OCI-LY7 (cell line): ENCODE results near the gene GNB1. TPM values are rescaled to one million over a fixed set of nuclear protein-coding genes. Genes with fewer than 3 reads are reported as not detected.

Experiments
- BruUV-seq: library from RNA; stranded (reverse); fragments of 400-500 nt; replicated peaks from 2 replicates; lab custom pipeline; 2021; lab: Mats Ljungman, UMichigan
- CTCF ChIA-PET: fragments of 300-600 bp; sonication (Branson Sonifier 250); formaldehyde crosslinking; loops from one replicate; lab custom pipeline; 2022; ENCODE audit warnings: antibody characterized with exemption; ENCODE audit not compliant: unreplicated experiment; lab: Charles Lee
- POLR2A ChIA-PET: fragments of 300-600 bp; sonication (Branson Sonifier 250); formaldehyde crosslinking; loops from one replicate; lab custom pipeline; 2022; ENCODE audit warnings: antibody characterized with exemption; lab: Charles Lee
- DNase-seq: peaks from one replicate; pipeline ENCODE4 v3.0.0-alpha.2; 2015; ENCODE audit warnings: low spot score
- H2AFZ ChIP-seq: fragments of 200-600 bp; sonication (generic), shearing (Covaris generic); 2 replicates; pipeline ENCODE4 v1.6.1; 2014; ENCODE audit warnings: mild to moderate bottlenecking, antibody characterized with exemption, low read length, moderate library complexity
- H3K27ac ChIP-seq: fragments of 200-600 bp; sonication (generic); 2 replicates; pipeline ENCODE4 v1.5.1; 2014; ENCODE audit warnings: mixed run types, low read depth, mild to moderate bottlenecking, moderate library complexity, low read length, inconsistent platforms; ENCODE audit not compliant: poor library complexity, severe bottlenecking
- H3K36me3 ChIP-seq: fragments of 200-600 bp; sonication (generic); 2 replicates; pipeline ENCODE4 v1.6.1; 2014; ENCODE audit warnings: mild to moderate bottlenecking, antibody characterized with exemption, low read length, moderate library complexity, mixed read lengths; ENCODE audit not compliant: insufficient read depth
- H3K4me1 ChIP-seq: fragments of 200-600 bp; sonication (generic); 2 replicates; pipeline ENCODE4 v1.5.1; 2014; ENCODE audit warnings: mild to moderate bottlenecking, low read length; ENCODE audit not compliant: insufficient read depth, poor library complexity, severe bottlenecking
- H3K4me2 ChIP-seq: fragments of 200-600 bp; sonication (generic); 2 replicates; pipeline ENCODE4 v1.6.1; 2014; ENCODE audit warnings: mild to moderate bottlenecking, low read length
- H3K4me3 ChIP-seq: fragments of 200-600 bp; sonication (generic); 2 replicates; pipeline ENCODE4 v1.5.1; 2014; ENCODE audit warnings: mild to moderate bottlenecking, low read depth, low read length; ENCODE audit not compliant: poor library complexity, severe bottlenecking
- H3K79me2 ChIP-seq: fragments of 200-600 bp; sonication (generic); 2 replicates; pipeline ENCODE4 v1.6.1; 2016; ENCODE audit warnings: low read depth, mild to moderate bottlenecking, low read length, moderate library complexity, mixed read lengths; ENCODE audit not compliant: insufficient read depth
- H3K9me2 ChIP-seq: fragments of 200-600 bp; sonication (generic); 2 replicates; pipeline ENCODE4 v1.6.1; 2016; ENCODE audit warnings: mild to moderate bottlenecking, low read length, mixed read lengths; ENCODE audit not compliant: insufficient read depth
- H3K9me3 ChIP-seq: fragments of 200-600 bp; sonication (generic); 2 replicates; pipeline ENCODE4 v1.6.1; 2014; ENCODE audit warnings: mild to moderate bottlenecking, mixed run types, low read length, mixed read lengths
- H4K20me1 ChIP-seq: fragments of 200-600 bp; sonication (generic); 2 replicates; pipeline ENCODE4 v1.6.1; 2014; ENCODE audit warnings: mild to moderate bottlenecking, antibody characterized with exemption, low read length, moderate library complexity, mixed read lengths; ENCODE audit not compliant: insufficient read depth
- CTCF ChIP-seq: fragments of 200-600 bp; sonication (generic); conservative IDR thresholded peaks from 2 replicates; pipeline ENCODE4 v1.5.1; 2014; ENCODE audit warnings: mild to moderate bottlenecking, antibody characterized with exemption, low read length, moderate library complexity, mixed read lengths
- EZH2phosphoT487 ChIP-seq: fragments of 200-600 bp; sonication (generic); IDR thresholded peaks from 2 replicates; pipeline ENCODE4 v1.6.1; 2018; ENCODE audit warnings: low read depth, borderline replicate concordance, mild to moderate bottlenecking, mixed run types, antibody characterized with exemption, low read length, moderate library complexity, mixed read lengths
- intact Hi-C: fragments of 100-400 bp; cut with micrococcal nuclease; formaldehyde crosslinking; loops from one replicate; pipeline ENCODE4 v1.10.0; 2022; ENCODE audit not compliant: unreplicated experiment
- total RNA-seq, 2 experiments: library from RNA; depleted of rRNA in 1 of 2; stranded (reverse); fragments of >200 nt in 1 of 2; shearing (Covaris generic) in 1 of 2; gene quantifications; 2 replicates each; pipeline ENCODE4 v1.2.3, GENCODE V29; 2014 to 2022

GNB1 gene
- total RNA-seq, 2 experiments from 2014 or later: 101 to 502 TPM

- Histone ChIP-seq H3K4me2 (no peak overlapping the region), H3K4me1 (peaks cover 12% of the 10 kb centered on the region), H3K9me2 (no peaks in the 10 kb centered on the region), H3K4me3 (no peak overlapping the region), H3K36me3 (no peaks in the 10 kb centered on the region), H2AFZ (no peak overlapping the region), H3K79me2 (no peaks in the 10 kb centered on the region), H3K9me3 (no peaks in the 10 kb centered on the region), H4K20me1 (no peaks in the 10 kb centered on the region), H3K27ac (no peak overlapping the region)
- BruUV-seq: no TSS peak
- TF ChIP-seq EZH2phosphoT487 (no peak), CTCF (no peak)
- POLR2A ChIA-PET: no interaction called here
- intact Hi-C loops: no loop called here
- CTCF ChIA-PET: no interaction called here
- no peak for DNase-seq
Measured at GRCh38 chr1:1922956-1923833, 32.3 kb upstream of the GNB1 start.

- Histone ChIP-seq H3K9me3 (no peaks in the 10 kb centered on the region), H3K4me1 (peaks cover 12% of the 10 kb centered on the region), H3K36me3 (no peaks in the 10 kb centered on the region), H3K27ac (no peak overlapping the region), H4K20me1 (no peaks in the 10 kb centered on the region), H3K9me2 (no peaks in the 10 kb centered on the region), H3K79me2 (no peaks in the 10 kb centered on the region), H3K4me3 (no peak overlapping the region), H2AFZ (no peak overlapping the region), H3K4me2 (no peak overlapping the region)
- CTCF ChIA-PET: no interaction called here
- TF ChIP-seq EZH2phosphoT487 (no peak), CTCF (no peak)
- POLR2A ChIA-PET: no interaction called here
- BruUV-seq: no TSS peak
- intact Hi-C loops: no loop called here
- DNase-seq: no peak
Measured at GRCh38 chr1:1922702-1922955, 31.7 kb upstream of the GNB1 start.
